NCI-H774 (cell line): ENCODE data around the gene RET.

Experiments used
- DNase-seq: peaks from one replicate; lab custom pipeline; 2025; lab: John Stamatoyannopoulos, UW

RET gene

GRCh38 chr10:43044961-43045621 is 31.8 kb upstream of the RET start:
- no peak for DNase-seq

DNA sequence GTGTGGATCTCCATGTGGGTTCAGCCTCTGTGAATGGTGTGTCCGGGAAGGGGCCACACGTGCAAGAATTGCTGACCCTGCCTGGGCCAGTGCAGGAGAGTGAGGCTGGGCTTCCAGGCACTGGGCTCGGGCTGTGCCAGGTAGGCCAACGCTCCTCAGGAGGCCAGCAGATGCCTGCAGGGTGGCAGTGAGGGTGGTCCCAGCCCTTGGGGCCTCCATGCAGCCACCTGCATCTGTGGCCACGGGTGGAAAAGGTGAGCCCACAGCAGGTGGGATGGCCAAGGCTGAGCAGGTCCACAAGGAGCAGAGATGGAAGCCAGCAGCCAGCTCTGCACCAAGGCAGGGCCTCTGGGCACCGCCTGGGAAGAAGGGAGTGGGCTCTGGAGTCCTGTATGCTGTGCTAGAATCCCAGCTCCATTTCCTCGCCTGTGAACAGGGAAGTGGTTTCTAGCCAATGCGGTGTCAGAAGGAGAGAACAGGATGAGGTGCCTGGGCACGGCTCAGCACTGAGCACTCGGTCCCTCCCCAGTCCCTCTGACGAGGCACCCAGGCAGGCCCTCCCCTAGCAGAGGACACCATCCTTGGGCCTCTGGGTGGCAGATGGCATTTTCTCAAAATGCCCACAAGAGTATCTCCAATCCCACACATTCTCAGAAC is 31.1 kb upstream of the RET start:
- no peak for DNase-seq

DNA sequence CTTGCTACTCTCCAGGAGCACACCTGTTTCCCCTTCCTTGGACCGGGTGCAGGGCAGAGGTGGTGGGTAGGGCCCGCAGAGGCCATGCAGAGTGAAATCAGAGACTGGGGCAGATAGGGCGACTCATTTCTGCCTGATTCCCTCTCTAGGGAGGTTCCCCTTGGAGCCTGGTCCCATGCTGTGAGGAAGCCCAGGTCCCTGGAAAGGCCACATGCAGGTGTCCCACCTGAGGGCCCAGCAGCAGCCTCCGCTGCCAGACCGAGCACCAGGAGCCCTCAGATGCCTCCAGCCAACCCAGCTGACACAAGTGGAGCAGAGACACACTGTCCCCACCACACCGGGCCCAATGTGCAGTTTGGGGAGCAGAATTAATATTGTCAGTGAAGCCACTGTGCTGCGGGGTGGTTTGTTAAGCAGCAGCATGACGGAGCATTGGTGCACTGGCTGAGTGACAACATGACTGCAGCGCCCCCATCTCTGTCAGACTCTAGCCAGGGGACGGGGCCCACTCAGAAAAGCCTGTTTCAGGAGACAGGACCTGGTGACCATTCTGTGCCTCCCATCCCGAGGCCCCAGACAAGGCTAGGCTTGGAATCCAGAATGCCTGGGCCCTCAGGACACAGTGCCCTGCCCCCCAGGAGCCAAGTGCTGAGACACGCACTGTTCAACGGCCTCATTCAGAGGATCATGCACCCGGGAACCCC is 30.4 kb upstream of the RET start:
- no peak for DNase-seq

GRCh38 chr10:43047288-43047970 is 29.4 kb upstream of the RET start:
- no peak for DNase-seq

DNA sequence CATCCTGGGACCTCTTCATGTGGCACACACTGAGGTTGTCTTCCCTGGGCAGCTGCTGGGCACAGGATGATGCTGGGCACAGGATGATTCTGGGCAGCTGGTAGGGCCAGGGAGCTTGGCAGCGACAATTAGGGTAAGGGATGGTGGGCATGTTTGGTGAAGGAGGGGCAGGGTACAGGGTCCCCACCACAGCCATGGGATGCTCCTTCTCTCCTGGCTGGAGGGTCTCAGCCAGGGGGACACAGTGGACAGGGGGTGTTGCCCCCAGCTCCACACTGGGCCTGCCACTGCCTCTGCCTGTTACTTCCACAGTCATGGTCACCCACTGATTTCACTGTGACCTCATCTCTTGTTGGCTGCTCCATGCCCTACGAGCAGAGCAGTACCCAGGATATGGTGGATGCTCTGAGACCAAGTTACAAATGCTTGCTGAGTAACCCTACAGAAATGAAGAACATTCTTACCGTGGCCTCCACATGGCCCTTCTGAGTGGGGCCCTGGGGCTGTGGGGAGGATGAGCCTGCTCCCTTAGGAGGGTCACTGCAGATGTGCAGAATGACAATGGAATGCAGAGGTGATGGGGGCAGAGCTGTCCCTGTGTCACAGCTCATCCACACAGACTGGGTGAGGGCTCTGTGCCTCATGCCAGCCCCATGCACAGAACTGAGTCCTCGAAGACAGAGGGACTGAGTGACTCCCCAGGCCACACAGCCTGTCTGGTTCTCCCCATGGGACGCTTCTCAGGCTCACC is 28.4 kb upstream of the RET start:
- no peak for DNase-seq

DNA sequence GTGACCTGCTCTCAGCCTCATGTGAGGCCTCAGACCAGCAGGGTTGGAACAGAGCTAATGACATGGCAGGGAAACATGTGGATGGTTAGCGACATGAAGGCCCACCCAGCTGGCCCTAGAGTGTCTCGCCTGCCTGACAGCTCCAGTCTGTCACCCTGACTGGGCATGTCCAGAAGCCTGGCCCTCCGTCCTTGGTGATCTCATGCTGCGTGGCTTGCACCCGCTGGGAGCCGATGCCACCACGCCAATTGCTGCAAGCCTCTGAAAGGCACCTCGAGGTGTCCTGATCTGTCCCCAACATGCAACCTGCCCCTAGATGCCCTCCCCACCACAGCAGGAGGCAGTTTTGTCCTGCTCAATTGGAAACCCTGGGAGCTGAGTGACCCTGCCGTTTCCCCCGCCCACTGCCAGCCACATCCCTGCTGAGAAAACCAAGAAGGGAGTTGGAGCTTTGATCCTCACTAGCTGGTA is 27.8 kb upstream of the RET start:
- no peak for DNase-seq

DNA sequence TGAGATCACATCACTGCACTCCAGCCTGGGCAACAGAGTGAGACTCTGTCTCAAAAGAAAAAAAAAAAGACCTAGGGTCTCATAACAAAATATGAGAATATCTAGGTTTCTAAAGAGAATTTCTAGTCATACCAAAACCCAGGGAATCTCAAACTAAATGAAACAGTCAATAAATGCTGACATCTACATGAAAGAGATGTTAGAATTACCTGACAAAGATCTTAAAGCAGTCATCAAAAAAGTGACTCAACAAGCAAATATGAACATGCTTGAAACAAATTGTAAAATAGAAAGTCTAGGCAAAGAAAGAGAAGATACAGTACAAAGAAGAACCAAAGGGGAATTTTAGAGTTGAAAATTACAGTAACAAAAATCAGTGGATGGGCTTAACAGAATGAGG is 26.9 kb upstream of the RET start:
- no peak for DNase-seq

GRCh38 chr10:43053825-43054224 is 23.0 kb upstream of the RET start:
- DNase-seq: no peak

GRCh38 chr10:43054593-43054992 is 22.3 kb upstream of the RET start:
- DNase-seq: no peak

GRCh38 chr10:43055217-43055616 is 21.7 kb upstream of the RET start:
- DNase-seq: no peak

GRCh38 chr10:43055991-43056567 is 20.8 kb upstream of the RET start:
- DNase-seq: no peak

- DNase-seq: no peak
Observed at GRCh38 chr10:43056568-43057011, 20.3 kb upstream of the RET start.

GRCh38 chr10:43057231-43057711 is 19.6 kb upstream of the RET start:
- DNase-seq: no peak

DNA sequence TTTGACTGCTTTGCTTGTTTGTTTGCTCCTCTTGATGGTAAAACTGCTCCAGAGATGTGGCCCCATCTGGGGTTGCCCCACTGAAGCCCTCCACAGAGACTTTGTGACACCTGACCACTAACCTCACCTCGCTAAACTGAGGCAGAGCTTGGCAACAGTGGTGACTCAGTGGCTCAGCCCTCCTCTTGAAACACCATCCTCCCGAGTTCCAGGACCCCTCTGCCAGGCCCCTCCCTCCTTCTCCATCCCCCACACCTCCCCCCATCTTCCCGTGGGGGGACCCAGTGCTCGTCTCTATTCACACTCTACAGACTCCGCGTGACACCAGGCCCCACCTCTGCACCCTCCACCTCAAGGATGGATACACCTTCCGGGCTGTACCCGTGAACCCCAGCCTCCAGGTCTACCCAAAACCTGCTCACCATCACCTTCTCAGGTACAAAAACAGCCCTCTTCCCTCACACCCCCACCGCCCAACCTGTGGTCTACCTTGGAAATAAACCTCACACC is 19.0 kb upstream of the RET start:
- DNase-seq: no peak

- DNase-seq: no peak
Observed at GRCh38 chr10:43058716-43059335, 18.0 kb upstream of the RET start.

DNA sequence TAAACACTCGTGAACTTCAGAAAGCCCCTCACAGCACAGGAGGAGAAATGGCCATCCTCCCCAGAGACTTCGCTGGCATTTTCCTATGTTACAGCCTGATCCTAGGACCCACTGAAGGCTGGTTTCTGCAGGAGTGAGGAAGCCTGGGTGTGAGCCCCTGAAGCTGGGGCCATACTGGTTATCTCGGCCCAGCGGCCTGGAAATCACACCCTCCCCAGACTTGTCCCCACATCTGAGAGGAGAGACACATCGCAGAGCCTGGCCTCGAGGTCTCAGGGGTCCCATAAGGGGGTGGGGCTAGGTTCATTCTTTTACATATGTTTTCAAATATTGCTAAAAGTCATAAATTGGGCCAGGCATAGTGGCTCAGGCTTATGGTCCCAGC is 17.5 kb upstream of the RET start:
- DNase-seq: no peak

GRCh38 chr10:43059828-43060227 is 17.0 kb upstream of the RET start:
- DNase-seq: no peak

- DNase-seq: no peak
Observed at GRCh38 chr10:43060291-43060690, 16.6 kb upstream of the RET start.

GRCh38 chr10:43061331-43061730 is 15.5 kb upstream of the RET start:
- no peak for DNase-seq

DNA sequence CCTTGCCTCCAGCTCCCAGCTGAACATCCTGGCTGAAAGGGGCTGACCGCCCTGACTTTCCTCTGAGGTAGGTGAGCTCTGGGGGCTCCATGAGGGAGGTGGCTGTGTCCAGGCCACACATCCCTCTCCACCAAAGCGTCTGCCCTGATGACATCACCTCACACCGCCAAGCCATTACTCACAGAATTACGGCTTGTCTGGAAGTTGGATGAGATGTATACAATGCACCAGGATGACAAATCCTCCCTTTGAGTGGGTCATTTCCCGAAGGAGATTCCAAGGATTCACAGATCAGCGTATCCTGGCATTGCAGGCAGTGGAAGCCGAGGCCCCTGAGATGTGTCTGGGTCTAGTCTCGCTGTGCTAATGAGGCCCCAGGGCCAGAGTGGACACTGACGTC is 15.1 kb upstream of the RET start:
- DNase-seq: no peak
